Choroid plexus epithelial cell (primary cell): Measurements from ENCODE around the gene ELL2.

Source experiments
- DNase-seq: peaks from one replicate; pipeline ENCODE4 v3.0.0-alpha.2; 2010; ENCODE audit warnings: low read depth
- H3K4me3 ChIP-seq: 2 replicates; pipeline ENCODE4 v1.5.1; 2011; ENCODE audit warnings: low read depth, mild to moderate bottlenecking, control low read depth, low read length, moderate library complexity
- TF ChIP-seq, protein P1 (sequence below): conservative IDR thresholded peaks from 2 replicates; pipeline ENCODE4 v1.5.1; 2011; ENCODE audit warnings: low read depth, mild to moderate bottlenecking, control low read depth, inconsistent platforms, low read length, moderate library complexity

Gene ELL2

DNA sequence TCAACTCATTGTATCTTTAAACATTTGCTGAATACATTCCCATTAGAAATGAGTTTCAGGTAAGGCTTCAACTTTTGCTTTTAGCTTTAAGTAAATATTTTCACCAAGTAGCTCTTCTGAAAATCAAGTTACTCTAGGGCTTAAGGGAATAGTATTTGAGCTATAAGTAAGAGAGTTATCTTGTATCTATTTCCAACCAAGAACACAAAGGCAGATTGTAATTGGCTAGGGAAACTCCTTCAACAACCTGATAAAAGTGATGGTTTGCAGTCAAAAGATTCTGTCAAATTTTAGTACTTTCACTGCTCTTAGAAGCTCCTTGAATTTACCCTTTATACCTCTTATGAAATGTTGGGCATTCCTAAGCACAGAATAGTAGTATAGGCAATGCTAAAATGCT is 13.0 kb downstream of the ELL2 start:
- TF ChIP-seq, protein P1, sequence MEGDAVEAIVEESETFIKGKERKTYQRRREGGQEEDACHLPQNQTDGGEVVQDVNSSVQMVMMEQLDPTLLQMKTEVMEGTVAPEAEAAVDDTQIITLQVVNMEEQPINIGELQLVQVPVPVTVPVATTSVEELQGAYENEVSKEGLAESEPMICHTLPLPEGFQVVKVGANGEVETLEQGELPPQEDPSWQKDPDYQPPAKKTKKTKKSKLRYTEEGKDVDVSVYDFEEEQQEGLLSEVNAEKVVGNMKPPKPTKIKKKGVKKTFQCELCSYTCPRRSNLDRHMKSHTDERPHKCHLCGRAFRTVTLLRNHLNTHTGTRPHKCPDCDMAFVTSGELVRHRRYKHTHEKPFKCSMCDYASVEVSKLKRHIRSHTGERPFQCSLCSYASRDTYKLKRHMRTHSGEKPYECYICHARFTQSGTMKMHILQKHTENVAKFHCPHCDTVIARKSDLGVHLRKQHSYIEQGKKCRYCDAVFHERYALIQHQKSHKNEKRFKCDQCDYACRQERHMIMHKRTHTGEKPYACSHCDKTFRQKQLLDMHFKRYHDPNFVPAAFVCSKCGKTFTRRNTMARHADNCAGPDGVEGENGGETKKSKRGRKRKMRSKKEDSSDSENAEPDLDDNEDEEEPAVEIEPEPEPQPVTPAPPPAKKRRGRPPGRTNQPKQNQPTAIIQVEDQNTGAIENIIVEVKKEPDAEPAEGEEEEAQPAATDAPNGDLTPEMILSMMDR: no peak
- H3K4me3 ChIP-seq: no peak overlapping the region
- no peak for DNase-seq

DNA sequence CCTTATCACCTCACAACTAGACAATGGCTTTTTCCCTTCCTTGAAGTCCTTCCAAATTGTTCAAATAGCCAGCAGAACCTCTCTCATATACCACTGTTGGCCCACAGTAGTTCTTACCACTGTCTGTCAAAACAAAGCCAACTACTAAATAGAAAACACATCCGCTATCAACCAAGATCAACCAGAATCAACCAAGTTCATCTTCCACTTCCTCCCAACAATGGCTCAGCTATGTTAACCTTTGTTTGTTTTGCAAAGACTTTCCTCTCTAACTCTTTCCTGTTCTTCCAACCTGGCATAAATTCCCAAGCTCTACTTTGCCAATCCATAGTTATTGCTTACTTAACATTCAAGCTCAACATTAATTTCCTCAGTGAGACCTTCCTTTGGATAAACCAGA is 15.2 kb downstream of the ELL2 start:
- H3K4me3 ChIP-seq: no peak overlapping the region
- no peak for DNase-seq
- TF ChIP-seq, protein P1: no peak

DNA sequence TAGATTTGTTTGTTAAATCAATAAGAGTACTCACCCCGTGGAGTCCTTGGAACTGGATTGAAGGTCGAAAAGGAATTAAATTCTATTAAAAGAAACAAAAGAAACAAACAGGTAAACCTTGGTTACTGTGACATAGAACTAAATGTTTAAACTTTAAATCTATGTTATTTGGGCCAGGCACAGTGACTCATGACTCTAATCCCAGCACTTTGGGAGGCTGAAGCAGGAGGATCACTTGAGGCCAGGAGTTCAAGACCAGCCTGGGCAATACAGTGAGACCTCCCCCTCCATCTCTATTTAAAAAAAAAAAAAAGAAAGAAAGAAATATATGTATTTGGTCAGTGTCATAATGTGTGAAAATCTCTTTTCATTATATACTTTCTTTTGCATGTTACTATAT is 18.7 kb downstream of the ELL2 start:
- no peak for DNase-seq
- H3K4me3 ChIP-seq: no peak overlapping the region
- TF ChIP-seq, protein P1: no peak

DNA sequence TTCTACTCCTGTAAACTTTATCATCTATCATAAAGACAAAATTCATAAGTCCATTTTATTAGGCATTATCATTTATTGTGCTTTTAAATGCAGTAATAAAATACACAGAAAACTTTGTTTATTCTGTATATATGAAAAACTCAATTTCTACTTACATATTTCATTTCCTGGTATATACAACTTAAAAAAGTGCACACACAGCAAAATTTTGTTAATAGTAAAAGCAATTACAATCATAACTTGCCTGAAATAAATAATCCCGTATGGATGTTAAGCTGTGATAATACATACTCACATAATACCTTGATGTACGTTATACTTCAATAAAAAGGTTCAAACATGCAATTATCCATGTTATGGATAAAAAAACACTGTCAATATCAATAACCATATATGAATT is 19.2 kb downstream of the ELL2 start:
- no peak for DNase-seq
- TF ChIP-seq, protein P1: no peak
- H3K4me3 ChIP-seq: no peak overlapping the region

DNA sequence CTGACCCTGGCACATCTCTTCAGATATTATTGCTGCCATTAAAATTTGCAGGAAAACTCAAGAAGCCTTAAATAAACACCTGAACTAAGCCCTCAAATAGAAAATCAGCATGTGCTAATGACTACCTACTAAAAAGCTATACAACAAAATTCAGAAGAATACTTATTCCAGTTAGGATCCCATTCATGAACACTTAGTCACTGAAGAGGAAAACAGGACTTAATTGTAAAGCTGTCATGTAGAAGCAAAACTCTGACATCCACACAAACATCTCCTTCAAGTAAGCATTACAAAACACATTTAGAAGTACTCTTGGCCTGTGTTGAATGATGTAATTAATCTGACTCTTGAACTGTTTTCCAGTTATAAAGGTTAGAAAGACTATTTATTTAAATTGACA is 19.9 kb downstream of the ELL2 start:
- no peak overlapping the region for H3K4me3 ChIP-seq
- TF ChIP-seq, protein P1: no peak
- DNase-seq: peak; percentile 42

DNA sequence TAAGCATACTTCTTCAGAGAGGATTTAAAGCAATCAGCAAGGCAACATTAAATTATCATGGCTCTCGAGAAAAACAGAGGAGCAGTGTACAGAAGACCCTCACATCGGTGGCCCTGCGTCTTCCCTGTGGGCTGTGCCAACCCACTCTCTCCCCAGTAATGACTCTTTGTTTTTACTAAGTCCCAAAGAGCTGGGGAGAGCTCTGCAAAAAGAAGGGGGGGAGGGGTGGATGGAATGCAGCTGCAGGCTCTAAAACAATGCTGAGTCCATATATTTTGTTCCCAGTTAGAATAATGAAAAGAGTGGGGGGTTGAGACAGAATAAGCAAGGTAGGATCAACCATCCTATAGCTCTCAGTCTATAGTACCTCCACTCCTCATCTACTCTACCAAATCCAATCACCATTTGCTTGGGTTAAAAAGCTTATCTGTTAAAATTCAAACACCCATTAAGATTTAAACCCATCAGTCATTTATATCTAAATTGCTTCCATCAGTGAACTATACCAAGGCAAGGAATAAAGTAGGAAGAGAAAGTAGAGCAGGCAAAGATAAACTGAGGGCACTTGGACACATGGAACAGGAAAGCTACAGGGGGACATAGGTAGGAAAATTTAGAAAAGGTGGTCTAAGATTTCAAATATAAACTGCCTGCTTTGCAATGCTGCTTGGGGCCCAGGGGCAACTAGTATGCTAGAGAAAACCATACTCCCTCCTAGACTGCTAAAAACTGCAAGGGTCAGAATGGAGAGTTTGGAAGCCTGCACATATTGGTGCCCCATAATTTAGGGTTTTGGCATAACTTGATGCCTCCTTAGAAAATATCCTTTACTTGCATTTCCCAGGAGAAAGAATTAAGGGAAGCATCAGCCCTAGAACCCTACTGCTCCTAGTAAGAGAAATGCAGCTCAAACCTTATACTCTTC is 20.6 kb downstream of the ELL2 start:
- H3K4me3 ChIP-seq: no peak overlapping the region
- TF ChIP-seq, protein P1: no peak
- DNase-seq: peak; percentile 48

DNA sequence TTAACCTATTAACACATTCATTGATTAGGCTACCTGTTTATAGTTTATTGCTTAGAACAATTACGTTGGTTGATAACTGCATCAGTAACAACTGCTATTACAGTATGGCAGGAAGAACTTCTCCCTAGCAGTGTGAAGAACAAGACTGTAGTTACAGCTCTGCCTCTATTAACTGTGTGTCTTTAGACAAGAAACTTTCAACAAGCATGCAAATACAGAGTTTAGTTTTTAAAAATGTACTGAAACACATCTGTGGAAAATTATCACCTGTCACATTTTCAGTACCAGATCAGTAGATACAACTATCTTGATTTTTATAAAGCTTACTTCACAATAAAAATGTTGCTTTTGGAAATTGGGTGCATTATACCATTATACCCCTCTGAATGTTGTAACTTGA is 22.2 kb downstream of the ELL2 start:
- H3K4me3 ChIP-seq: no peak overlapping the region
- TF ChIP-seq, protein P1: no peak
- no peak for DNase-seq
